IMR-90 (cell line): Measurements from ENCODE around the gene NUB1. TPM values are rescaled to one million over a fixed set of nuclear protein-coding genes. Genes with fewer than 3 reads are reported as not detected.

ENCODE experiments used
- ATAC-seq: fragments of 200-7000 bp; cut with Tn5 transposase; 2 replicates; pipeline ENCODE4 v1.9.1; 2020; ENCODE audit warnings: low read depth, mild to moderate bottlenecking, moderate library complexity
- BruUV-seq: library from RNA; stranded (reverse); fragments of 400-500 nt; replicated peaks from 2 replicates; lab custom pipeline; 2021; lab: Mats Ljungman, UMichigan
- CTCF ChIA-PET: fragments of 300-600 bp; formaldehyde crosslinking; extraction: SDS; loops from one replicate; lab custom pipeline; 2021; ENCODE audit warnings: antibody characterized with exemption; lab: Yijun Ruan, JAX
- POLR2A ChIA-PET: fragments of 300-600 bp; sonication (Branson Sonifier 250); formaldehyde crosslinking; loops from one replicate; lab custom pipeline; 2022; ENCODE audit warnings: antibody characterized with exemption; ENCODE audit not compliant: unreplicated experiment; lab: Charles Lee
- DNase-seq: peaks from one replicate; pipeline ENCODE4 v3.0.0; 2013
- H2AFZ ChIP-seq: replicated peaks from 2 replicates; pipeline ENCODE3; 2013; ENCODE audit warnings: low read length, mild to moderate bottlenecking; ENCODE audit not compliant: poor library complexity
- H2AK5ac ChIP-seq: 2 replicates; pipeline ENCODE4 v1.6.1; 2013; ENCODE audit warnings: low read depth, low read length, inconsistent platforms
- H2AK9ac ChIP-seq: replicated peaks from 2 replicates; pipeline ENCODE3; 2013; ENCODE audit warnings: mild to moderate bottlenecking, low read depth, low read length, moderate library complexity; ENCODE audit not compliant: poor library complexity
- H2BK120ac ChIP-seq: 2 replicates; pipeline ENCODE4 v1.6.1; 2013; ENCODE audit warnings: low read depth, low read length, inconsistent platforms
- H2BK15ac ChIP-seq: 3 replicates; pipeline ENCODE4 v1.6.1; 2013; ENCODE audit warnings: low read depth, low read length, inconsistent platforms
- H2BK20ac ChIP-seq: 2 replicates; pipeline ENCODE4 v1.6.1; 2013; ENCODE audit warnings: low read depth, mild to moderate bottlenecking, inconsistent platforms, low read length, moderate library complexity
- H2BK5ac ChIP-seq: 2 replicates; pipeline ENCODE4 v1.6.1; 2013; ENCODE audit warnings: mild to moderate bottlenecking, low read depth, low read length, inconsistent platforms; ENCODE audit not compliant: poor library complexity, severe bottlenecking
- H3K14ac ChIP-seq: replicated peaks from 2 replicates; pipeline ENCODE4 v1.6.1; 2013; ENCODE audit warnings: low read depth, low read length, inconsistent platforms
- H3K18ac ChIP-seq: 2 replicates; pipeline ENCODE4 v1.6.1; 2013; ENCODE audit warnings: low read depth, low read length, control low read depth
- H3K23ac ChIP-seq: 2 replicates; pipeline ENCODE4 v1.6.1; 2013; ENCODE audit warnings: low read depth, low read length, inconsistent platforms
- H3K27ac ChIP-seq: 2 replicates; pipeline ENCODE4 v1.5.1; 2013; ENCODE audit warnings: mild to moderate bottlenecking, control low read depth, low read length; ENCODE audit not compliant: insufficient read depth
- H3K27me3 ChIP-seq: 2 replicates; pipeline ENCODE4 v1.6.1; 2013; ENCODE audit warnings: low read length; ENCODE audit not compliant: control insufficient read depth, insufficient read depth
- H3K36me3 ChIP-seq: 2 replicates; pipeline ENCODE4 v1.6.1; 2013; ENCODE audit warnings: low read length, mixed read lengths; ENCODE audit not compliant: control insufficient read depth, insufficient read depth
- H3K4ac ChIP-seq: 2 replicates; pipeline ENCODE4 v1.6.1; 2013; ENCODE audit warnings: low read depth, low read length, inconsistent platforms
- H3K4me1 ChIP-seq: 2 replicates; pipeline ENCODE4 v1.6.1; 2013; ENCODE audit warnings: low read length, mixed read lengths; ENCODE audit not compliant: control insufficient read depth, insufficient read depth
- H3K4me2 ChIP-seq: 2 replicates; pipeline ENCODE4 v1.6.1; 2013; ENCODE audit warnings: low read depth, mild to moderate bottlenecking, control low read depth, low read length, moderate library complexity
- H3K4me3 ChIP-seq: 2 replicates; pipeline ENCODE4 v1.5.1; 2013; ENCODE audit warnings: low read depth, mild to moderate bottlenecking, control low read depth, low read length, moderate library complexity; ENCODE audit not compliant: insufficient read depth
- H3K56ac ChIP-seq: 2 replicates; pipeline ENCODE4 v1.6.1; 2013; ENCODE audit warnings: low read length, inconsistent platforms; ENCODE audit not compliant: insufficient read depth; ENCODE audit errors: extremely low read depth
- H3K79me1 ChIP-seq, 2 experiments: 2 replicates each; pipeline ENCODE4 v1.6.1; 2013; ENCODE audit warnings: low read length in 2 of 2, inconsistent platforms in 1 of 2, low read depth in 1 of 2
- H3K9ac ChIP-seq: 2 replicates; pipeline ENCODE4 v1.6.1; 2013; ENCODE audit warnings: low read depth, low read length, control low read depth
- H3K9me1 ChIP-seq: 2 replicates; pipeline ENCODE4 v1.6.1; 2013; ENCODE audit warnings: low read length, inconsistent platforms; ENCODE audit not compliant: insufficient read depth
- H3K9me3 ChIP-seq: 2 replicates; pipeline ENCODE4 v1.6.1; 2013; ENCODE audit warnings: low read length; ENCODE audit not compliant: control insufficient read depth, insufficient read depth
- H4K20me1 ChIP-seq: 2 replicates; pipeline ENCODE4 v1.6.1; 2013; ENCODE audit warnings: low read length, inconsistent platforms; ENCODE audit not compliant: insufficient read depth
- H4K5ac ChIP-seq: 2 replicates; pipeline ENCODE4 v1.6.1; 2013; ENCODE audit warnings: mild to moderate bottlenecking, low read depth, low read length, control low read depth
- H4K8ac ChIP-seq, 2 experiments: 2 replicates each; pipeline ENCODE4 v1.6.1; 2013; ENCODE audit warnings: low read depth in 2 of 2, low read length in 2 of 2, control low read depth in 1 of 2, inconsistent platforms in 1 of 2
- H4K91ac ChIP-seq: 2 replicates; pipeline ENCODE4 v1.6.1; 2013; ENCODE audit warnings: low read depth, low read length, inconsistent platforms; ENCODE audit not compliant: insufficient read depth
- BHLHE40 ChIP-seq: fragments of 150-350 bp; IDR thresholded peaks from 2 replicates; pipeline ENCODE4 v1.6.1; 2016; ENCODE audit warnings: mild to moderate bottlenecking, low read depth, low read length
- CEBPB ChIP-seq: IDR thresholded peaks from 2 replicates; pipeline ENCODE4 v1.6.1; 2012; ENCODE audit warnings: low read depth, low read length, improper control_type of control experiment
- CHD1 ChIP-seq: IDR thresholded peaks from 2 replicates; pipeline ENCODE4 v1.6.1; 2012; ENCODE audit warnings: low read depth, low read length, improper control_type of control experiment
- CTCF ChIP-seq: conservative IDR thresholded peaks from 2 replicates; pipeline ENCODE4 v1.5.1; 2012; ENCODE audit warnings: mild to moderate bottlenecking, low read depth, low read length, improper control_type of control experiment
- ELK1 ChIP-seq: fragments of 150-350 bp; IDR thresholded peaks from 2 replicates; pipeline ENCODE4 v1.6.1; 2016; ENCODE audit warnings: low read depth, mild to moderate bottlenecking, low read length, moderate library complexity, borderline replicate concordance
- FOS ChIP-seq: fragments of 150-350 bp; IDR thresholded peaks from 2 replicates; pipeline ENCODE4 v1.6.1; 2016; ENCODE audit warnings: low read depth, low read length
- MAFK ChIP-seq: IDR thresholded peaks from 2 replicates; pipeline ENCODE4 v1.6.1; 2012; ENCODE audit warnings: low read depth, low read length, improper control_type of control experiment
- MAZ ChIP-seq: IDR thresholded peaks from 2 replicates; pipeline ENCODE4 v1.6.1; 2012; ENCODE audit warnings: low read depth, mild to moderate bottlenecking, low read length, improper control_type of control experiment, moderate library complexity, borderline replicate concordance
- MXI1 ChIP-seq: IDR thresholded peaks from 2 replicates; pipeline ENCODE4 v1.6.1; 2012; ENCODE audit warnings: low read depth, mild to moderate bottlenecking, low read length, moderate library complexity, borderline replicate concordance
- NFE2L2 ChIP-seq: fragments of 150-350 bp; IDR thresholded peaks from 2 replicates; pipeline ENCODE4 v1.6.1; 2016; ENCODE audit warnings: low read depth, mild to moderate bottlenecking, low read length
- POLR2A ChIP-seq: IDR thresholded peaks from 2 replicates; pipeline ENCODE4 v1.6.1; 2012; ENCODE audit warnings: mild to moderate bottlenecking, low read depth, low read length
- RAD21 ChIP-seq: IDR thresholded peaks from 2 replicates; pipeline ENCODE4 v1.6.1; 2012; ENCODE audit warnings: low read length, improper control_type of control experiment
- RCOR1 ChIP-seq: IDR thresholded peaks from 2 replicates; pipeline ENCODE4 v1.6.1; 2012; ENCODE audit warnings: mild to moderate bottlenecking, low read length, improper control_type of control experiment; ENCODE audit not compliant: insufficient replicate concordance
- RFX5 ChIP-seq: IDR thresholded peaks from 2 replicates; pipeline ENCODE4 v1.8.0; 2012; ENCODE audit warnings: low read depth, mild to moderate bottlenecking, low read length, moderate library complexity
- SMC3 ChIP-seq: fragments of 150-350 bp; IDR thresholded peaks from 2 replicates; pipeline ENCODE4 v1.6.1; 2016; ENCODE audit warnings: low read depth, mild to moderate bottlenecking, antibody characterized with exemption, low read length, moderate library complexity
- USF2 ChIP-seq: fragments of 150-350 bp; IDR thresholded peaks from 2 replicates; pipeline ENCODE4 v1.6.1; 2017; ENCODE audit warnings: mild to moderate bottlenecking, antibody characterized with exemption, low read length, low read depth
- WGBS, 2 experiments: methylation state at CpG; one replicate each; pipeline versions ENCODE4 v1.1.5 to v1.1.7; 2013; ENCODE audit warnings: missing lambda C conversion rate in 2 of 2; ENCODE audit not compliant: insufficient read length in 1 of 2; ENCODE audit errors: extremely low coverage in 2 of 2; 5-methylcytosine and 5-hydroxymethylcytosine counted together
- dilution Hi-C: fragments of 300-500 bp; cut with HindIII; formaldehyde crosslinking; loops from one replicate; pipeline ENCODE4 v1.14.3; 2018; ENCODE audit warnings: low sequenced_read_pairs; ENCODE audit not compliant: unreplicated experiment
- in situ Hi-C: fragments of 300-500 bp; cut with MboI; formaldehyde crosslinking; loops from 3 replicates; pipeline ENCODE4 v1.14.3; 2019; ENCODE audit warnings: low sequenced_read_pairs, inconsistent platforms, mixed read lengths
- intact Hi-C: fragments of 100-400 bp; cut with micrococcal nuclease; formaldehyde crosslinking; loops from 2 replicates; pipeline ENCODE4 v1.10.0; 2022
- polyA plus RNA-seq, 3 experiments: library from polyadenylated mRNA; depleted of rRNA; stranded (reverse); fragments of >200 nt; gene quantifications; 2 replicates each; pipeline ENCODE4 v1.2.3, GENCODE V29; 2012; ENCODE audit warnings: low replicate concordance in 1 of 3
- total RNA-seq: library from RNA; depleted of rRNA; stranded (reverse); fragments of >200 nt; gene quantifications from 2 replicates; pipeline ENCODE4 v1.2.3, GENCODE V29; 2012

Gene NUB1
- total and polyA plus RNA-seq, 2 of the 4 experiments (the other 2 are of a cell fraction) = 20.1 to 29.7 TPM

- in situ Hi-C loops (no loop called here), intact Hi-C loops (no loop called here), dilution Hi-C loops (no loop called here)
- Histone ChIP-seq H3K9ac (no peak overlapping the region), H2BK20ac (no peak overlapping the region), H3K27ac (no peak overlapping the region), H3K27me3 (peaks cover 16% of the 10 kb centered on the region), H2BK5ac (no peak overlapping the region), H4K5ac (no peak overlapping the region), H2AK5ac (no peak overlapping the region), H2AFZ (no peak overlapping the region), H3K4me1 (no peaks in the 10 kb centered on the region), H3K56ac (no peak overlapping the region), H4K20me1 (no peaks in the 10 kb centered on the region), H3K4ac (no peak overlapping the region), H3K9me3 (no peaks in the 10 kb centered on the region), H3K9me1 (no peaks in the 10 kb centered on the region), H4K8ac (no peak overlapping the region), H3K36me3 (peaks cover 38% of the 10 kb centered on the region), H2BK120ac (no peak overlapping the region), H2AK9ac (no peak overlapping the region), H3K14ac (no peak overlapping the region), H3K79me1 (no peaks in the 10 kb centered on the region), H4K91ac (no peak overlapping the region), H3K18ac (no peak overlapping the region), H3K23ac (no peak overlapping the region), H3K4me3 (no peak overlapping the region), H2BK15ac (no peak overlapping the region), H3K4me2 (no peak overlapping the region)
- DNase-seq (no peak), ATAC-seq (no peak)
- BruUV-seq = TSS peak; percentile 86
- ChIA-PET CTCF (interaction anchor here (0.7 kb wide), 1 partner anchor 192 kb away, joined by 3 read pairs; no protein-coding TSS in a partner anchor), POLR2A (no interaction called here)
- WGBS, 2 experiments = 97% methylated on average over 5 of the region's 9 CpGs; no CpG with 5 or more reads in 1 of the 2 experiments
- TF ChIP-seq CEBPB (no peak), NFE2L2 (no peak), MAFK (no peak), BHLHE40 (no peak), ELK1 (no peak), CHD1 (no peak), CTCF (no peak), RCOR1 (no peak), POLR2A (no peak), MXI1 (no peak), MAZ (no peak), RFX5 (no peak), RAD21 (no peak), FOS (no peak), SMC3 (no peak), USF2 (no peak)
Measured at GRCh38 chr7:151378011-151378410, 36.4 kb downstream of the NUB1 start.
